BE2C (cell line): ENCODE data around the gene TCEANC.

Experiments
- DNase-seq: peaks from one replicate; pipeline ENCODE4 v3.0.0-alpha.2; 2020
- H3K27me3 ChIP-seq: fragments of 250-450 bp; sonication (Bioruptor Pico); 2 replicates; pipeline ENCODE4 v1.5.1; 2020; ENCODE audit warnings: mild to moderate bottlenecking
- H3K36me3 ChIP-seq: fragments of 250-450 bp; sonication (Bioruptor Pico); 2 replicates; pipeline ENCODE4 v1.5.1; 2020; ENCODE audit warnings: mild to moderate bottlenecking
- H3K4me1 ChIP-seq: fragments of 250-450 bp; sonication (Bioruptor Pico); 2 replicates; pipeline ENCODE4 v1.5.1; 2020
- H3K4me3 ChIP-seq: 2 replicates; pipeline ENCODE4 v1.5.1; 2011; ENCODE audit warnings: low read depth, low read length
- H3K9me3 ChIP-seq: fragments of 250-450 bp; sonication (Bioruptor Pico); 2 replicates; pipeline ENCODE4 v1.5.1; 2020
- CTCF ChIP-seq: IDR thresholded peaks from 2 replicates; pipeline ENCODE4 v1.5.1; 2012; ENCODE audit warnings: mild to moderate bottlenecking, low read depth, low read length

Gene TCEANC

GRCh38 chrX:13651150-13651549 lies 1.8 kb upstream of the TCEANC start:
- no peak for DNase-seq
- Histone ChIP-seq H3K4me3 (no peak overlapping the region), H3K4me1 (peaks cover 2% of the 10 kb centered on the region; the same call in 1 of the 2 replicates), H3K9me3 (no peaks in the 10 kb centered on the region), H3K36me3 (no peaks in the 10 kb centered on the region), H3K27me3 (no peaks in the 10 kb centered on the region)
- no peak for TF ChIP-seq CTCF

- Histone ChIP-seq H3K27me3 (no peaks in the 10 kb centered on the region), H3K36me3 (no peaks in the 10 kb centered on the region), H3K4me3 (peak overlapping the region; percentile 66), H3K4me1 (peaks cover 2% of the 10 kb centered on the region; the same call in 1 of the 2 replicates), H3K9me3 (no peaks in the 10 kb centered on the region)
- DNase-seq: no peak
- no peak for TF ChIP-seq CTCF
These were observed 601 bp upstream of the TCEANC start for GRCh38 chrX:13652287-13652793.

GRCh38 chrX:13654116-13654515 lies 1.2 kb downstream of the TCEANC start:
- TF ChIP-seq CTCF: no peak
- DNase-seq: no peak
- Histone ChIP-seq H3K4me1 (peaks cover 2% of the 10 kb centered on the region; the same call in 1 of the 2 replicates), H3K27me3 (no peaks in the 10 kb centered on the region), H3K4me3 (peak overlapping the region; percentile 73), H3K9me3 (no peaks in the 10 kb centered on the region), H3K36me3 (no peaks in the 10 kb centered on the region)

GRCh38 chrX:13655674-13656073 lies 2.7 kb downstream of the TCEANC start:
- H3K4me3 ChIP-seq: no peak overlapping the region
- H3K36me3 ChIP-seq: no peaks in the 10 kb centered on the region
- no peak for TF ChIP-seq CTCF
- no peaks in the 10 kb centered on the region for H3K27me3 ChIP-seq
- no peaks in the 10 kb centered on the region for H3K9me3 ChIP-seq
- DNase-seq: no peak
- peaks cover 2% of the 10 kb centered on the region; the same call in 1 of the 2 replicates for H3K4me1 ChIP-seq

GRCh38 chrX:13658602-13659001 lies 5.7 kb downstream of the TCEANC start:
- no peaks in the 10 kb centered on the region for H3K27me3 ChIP-seq
- H3K4me3 ChIP-seq: no peak overlapping the region
- no peak for DNase-seq

More at GRCh38 chrX:13658602-13659001, 5.7 kb downstream of the TCEANC start:
- peak; percentile 67 for TF ChIP-seq CTCF
- Histone ChIP-seq H3K4me1 (no peaks in the 10 kb centered on the region; the same call in 1 of the 2 replicates), H3K9me3 (no peaks in the 10 kb centered on the region), H3K36me3 (no peaks in the 10 kb centered on the region)
